H1 (cell line): Measurements from ENCODE around the gene AOAH. TPM values are rescaled to one million over a fixed set of nuclear protein-coding genes. Genes with fewer than 3 reads are reported as not detected.

ENCODE experiments used
- BACH1 ChIP-seq: IDR thresholded peaks from 2 replicates; pipeline ENCODE4 v1.6.1; 2012; ENCODE audit warnings: low read length, improper control_type of control experiment
- POU5F1 ChIP-seq: IDR thresholded peaks from 2 replicates; pipeline ENCODE4 v1.6.1; 2011; ENCODE audit warnings: low read depth, mild to moderate bottlenecking, low read length, moderate library complexity
- RXRA ChIP-seq: IDR thresholded peaks from 2 replicates; pipeline ENCODE4 v1.6.1; 2011; ENCODE audit warnings: low read depth, mild to moderate bottlenecking, low read length, moderate library complexity; ENCODE audit not compliant: insufficient read depth
- SP2 ChIP-seq: IDR thresholded peaks from 2 replicates; pipeline ENCODE4 v1.6.1; 2012; ENCODE audit warnings: mild to moderate bottlenecking, low read length, inconsistent platforms
- TBP ChIP-seq: IDR thresholded peaks from 2 replicates; pipeline ENCODE4 v1.6.1; 2011; ENCODE audit warnings: low read depth, low read length, improper control_type of control experiment
- TCF12 ChIP-seq: IDR thresholded peaks from 2 replicates; pipeline ENCODE4 v1.6.1; 2011; ENCODE audit warnings: low read depth, mild to moderate bottlenecking, low read length
- TEAD4 ChIP-seq: IDR thresholded peaks from 2 replicates; pipeline ENCODE4 v1.6.1; 2012; ENCODE audit warnings: low read depth, low read length, inconsistent platforms, mixed read lengths
- polyA plus RNA-seq, 7 experiments: library from polyadenylated mRNA; depleted of rRNA in 3 of 7; stranded (reverse) in 5 of 7; unstranded in 2 of 7; fragments of >200 nt in 5 of 7; fragments of 200-250 nt in 2 of 7; gene quantifications; 1 replicate in 5 of 7; 2 replicates in 1 of 7; 4 replicates in 1 of 7; pipeline versions ENCODE4 v1.2.1 to v1.2.3, GENCODE V29; 2011 to 2013; ENCODE audit warnings: missing spikeins in 2 of 7, mixed read lengths in 2 of 7
- total RNA-seq: library from RNA; stranded (reverse); fragmentation: NEBNext Ultra II Directional; extraction: Animal tissue kit (Norgen Biotek cat#: 25700); gene quantifications from 2 replicates; pipeline ENCODE4 v1.2.1, GENCODE V29; 2021
- TF ChIP-seq, protein P1 (sequence below), 3 experiments: IDR thresholded peaks; 1 replicate in 2 of 3; 2 replicates in 1 of 3; pipeline versions ENCODE4 v1.5.1 to v1.6.1; 2011; ENCODE audit warnings: low read length in 3 of 3, mild to moderate bottlenecking in 3 of 3, inconsistent platforms in 2 of 3, low read depth in 1 of 3, moderate library complexity in 1 of 3; ENCODE audit not compliant: insufficient read depth in 1 of 3; ENCODE audit errors: control extremely low read depth in 1 of 3
- TF ChIP-seq, protein P2 (sequence below): IDR thresholded peaks from 2 replicates; pipeline ENCODE4 v1.6.1; 2012; ENCODE audit warnings: inconsistent platforms
- TF ChIP-seq, protein P3 (sequence below): IDR thresholded peaks from 2 replicates; pipeline ENCODE4 v1.6.1; 2012; ENCODE audit warnings: low read length, inconsistent platforms

Gene AOAH
- total and polyA plus RNA-seq, 2 of the 8 experiments (the other 6 are each of a cell fraction or from before 2014, with no cell fraction given), result 0.08 TPM; not detected in 1

DNA sequence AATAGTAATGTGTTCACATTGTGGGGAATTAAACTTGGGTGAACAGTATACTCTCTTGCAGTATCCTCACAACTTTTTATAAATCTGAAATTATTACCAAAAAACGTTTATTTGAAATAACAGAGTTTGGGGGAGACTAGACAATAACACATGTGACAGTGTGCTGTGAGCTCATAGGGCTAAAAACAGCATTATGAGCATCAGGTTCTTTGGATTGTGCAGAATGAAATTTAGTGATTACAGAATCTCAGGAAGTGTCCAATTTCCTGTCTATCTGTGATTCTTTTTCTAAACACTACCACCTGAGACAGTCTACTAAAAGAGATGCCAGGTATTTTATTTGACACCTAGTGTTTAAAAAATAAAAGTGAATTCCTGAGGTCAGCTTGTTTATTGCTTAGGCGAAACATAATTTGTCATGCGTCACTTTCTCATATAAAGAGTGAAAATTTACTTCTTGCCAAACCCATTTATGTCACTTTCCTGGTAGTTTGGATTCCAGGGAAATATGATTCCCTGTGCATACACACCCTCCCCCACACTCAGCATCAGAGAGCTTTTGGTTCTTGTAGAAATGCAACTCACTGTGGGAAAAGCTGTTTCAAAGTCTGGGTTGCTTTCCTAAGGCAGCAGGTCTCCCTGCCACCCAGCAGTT lies 71.2 kb downstream of the AOAH start (continued):
- TF ChIP-seq, protein P1, sequence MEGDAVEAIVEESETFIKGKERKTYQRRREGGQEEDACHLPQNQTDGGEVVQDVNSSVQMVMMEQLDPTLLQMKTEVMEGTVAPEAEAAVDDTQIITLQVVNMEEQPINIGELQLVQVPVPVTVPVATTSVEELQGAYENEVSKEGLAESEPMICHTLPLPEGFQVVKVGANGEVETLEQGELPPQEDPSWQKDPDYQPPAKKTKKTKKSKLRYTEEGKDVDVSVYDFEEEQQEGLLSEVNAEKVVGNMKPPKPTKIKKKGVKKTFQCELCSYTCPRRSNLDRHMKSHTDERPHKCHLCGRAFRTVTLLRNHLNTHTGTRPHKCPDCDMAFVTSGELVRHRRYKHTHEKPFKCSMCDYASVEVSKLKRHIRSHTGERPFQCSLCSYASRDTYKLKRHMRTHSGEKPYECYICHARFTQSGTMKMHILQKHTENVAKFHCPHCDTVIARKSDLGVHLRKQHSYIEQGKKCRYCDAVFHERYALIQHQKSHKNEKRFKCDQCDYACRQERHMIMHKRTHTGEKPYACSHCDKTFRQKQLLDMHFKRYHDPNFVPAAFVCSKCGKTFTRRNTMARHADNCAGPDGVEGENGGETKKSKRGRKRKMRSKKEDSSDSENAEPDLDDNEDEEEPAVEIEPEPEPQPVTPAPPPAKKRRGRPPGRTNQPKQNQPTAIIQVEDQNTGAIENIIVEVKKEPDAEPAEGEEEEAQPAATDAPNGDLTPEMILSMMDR (IDR thresholded peaks at IDR 0.05; ENCODE audit: control extremely low read depth in 1 of 3, insufficient read depth in 1 of 3, low read depth in 1 of 3, low read length in 3 of 3), result no peak
- TF ChIP-seq, protein P2, sequence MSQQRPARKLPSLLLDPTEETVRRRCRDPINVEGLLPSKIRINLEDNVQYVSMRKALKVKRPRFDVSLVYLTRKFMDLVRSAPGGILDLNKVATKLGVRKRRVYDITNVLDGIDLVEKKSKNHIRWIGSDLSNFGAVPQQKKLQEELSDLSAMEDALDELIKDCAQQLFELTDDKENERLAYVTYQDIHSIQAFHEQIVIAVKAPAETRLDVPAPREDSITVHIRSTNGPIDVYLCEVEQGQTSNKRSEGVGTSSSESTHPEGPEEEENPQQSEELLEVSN, result no peak
- no peak for TF ChIP-seq SP2
- TF ChIP-seq TEAD4, result no peak
- TF ChIP-seq TBP, result no peak
- TF ChIP-seq, protein P3, sequence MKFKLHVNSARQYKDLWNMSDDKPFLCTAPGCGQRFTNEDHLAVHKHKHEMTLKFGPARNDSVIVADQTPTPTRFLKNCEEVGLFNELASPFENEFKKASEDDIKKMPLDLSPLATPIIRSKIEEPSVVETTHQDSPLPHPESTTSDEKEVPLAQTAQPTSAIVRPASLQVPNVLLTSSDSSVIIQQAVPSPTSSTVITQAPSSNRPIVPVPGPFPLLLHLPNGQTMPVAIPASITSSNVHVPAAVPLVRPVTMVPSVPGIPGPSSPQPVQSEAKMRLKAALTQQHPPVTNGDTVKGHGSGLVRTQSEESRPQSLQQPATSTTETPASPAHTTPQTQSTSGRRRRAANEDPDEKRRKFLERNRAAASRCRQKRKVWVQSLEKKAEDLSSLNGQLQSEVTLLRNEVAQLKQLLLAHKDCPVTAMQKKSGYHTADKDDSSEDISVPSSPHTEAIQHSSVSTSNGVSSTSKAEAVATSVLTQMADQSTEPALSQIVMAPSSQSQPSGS, result no peak
- TF ChIP-seq TCF12, result no peak
- no peak for TF ChIP-seq RXRA
- no peak for TF ChIP-seq BACH1
- no peak for TF ChIP-seq POU5F1
